ENCODE results near the gene BCL6. TPM values are rescaled to one million over a fixed set of nuclear protein-coding genes. Genes with fewer than 3 reads are reported as not detected.

Gene BCL6
- total RNA-seq, 1 donor, result 40.2 TPM

GRCh38 chr3:187720337-187720670 is 25.0 kb downstream of the BCL6 start:
- Histone ChIP-seq H2AFZ (ENCODE audit: low read length) (no peak overlapping the region), H3K4me1 (ENCODE audit: insufficient read depth, low read length) (no peaks in the 10 kb centered on the region), H3K27ac (ENCODE audit: low read depth, low read length) (no peak overlapping the region), H3K9me3 (ENCODE audit: low read depth, low read length) (no peaks in the 10 kb centered on the region), H3K4me3 (ENCODE audit: insufficient read depth, low read length) (no peak overlapping the region), H3K79me2 (ENCODE audit: insufficient read depth, low read length) (no peaks in the 10 kb centered on the region), H3K27me3 (ENCODE audit: insufficient read depth, low read length) (no peaks in the 10 kb centered on the region), H3K4me2 (ENCODE audit: insufficient read depth, low read length) (no peak overlapping the region), H3K36me3 (ENCODE audit: insufficient read depth, low read length) (peaks cover 35% of the 10 kb centered on the region), H4K20me1 (ENCODE audit: insufficient read depth, low read length) (no peaks in the 10 kb centered on the region)
- no peak for DNase-seq (ENCODE audit: insufficient read length, low spot score, missing footprints)
- TF ChIP-seq CTCF (IDR thresholded peaks at IDR 0.05; ENCODE audit: extremely low read depth, low read depth, low read length), result no peak

- H3K4me2 ChIP-seq (ENCODE audit: insufficient read depth, low read length), result no peak overlapping the region
- H3K9me3 ChIP-seq (ENCODE audit: low read depth, low read length), result no peaks in the 10 kb centered on the region
- peaks cover 30% of the 10 kb centered on the region for H3K36me3 ChIP-seq (ENCODE audit: insufficient read depth, low read length)
- H4K20me1 ChIP-seq (ENCODE audit: insufficient read depth, low read length), result no peaks in the 10 kb centered on the region
- no peak overlapping the region for H3K27ac ChIP-seq (ENCODE audit: low read depth, low read length)
- no peaks in the 10 kb centered on the region for H3K27me3 ChIP-seq (ENCODE audit: insufficient read depth, low read length)
- no peak overlapping the region for H3K4me3 ChIP-seq (ENCODE audit: insufficient read depth, low read length)
- no peaks in the 10 kb centered on the region for H3K4me1 ChIP-seq (ENCODE audit: insufficient read depth, low read length)
- TF ChIP-seq CTCF (IDR thresholded peaks at IDR 0.05; ENCODE audit: extremely low read depth, low read depth, low read length), result no peak
- no peak for DNase-seq (ENCODE audit: insufficient read length, low spot score, missing footprints)
- H2AFZ ChIP-seq (ENCODE audit: low read length), result no peak overlapping the region
- H3K79me2 ChIP-seq (ENCODE audit: insufficient read depth, low read length), result no peaks in the 10 kb centered on the region
Observed at GRCh38 chr3:187719628-187720336, 25.5 kb downstream of the BCL6 start.

GRCh38 chr3:187718802-187719201 is 26.5 kb downstream of the BCL6 start:
- no peak for DNase-seq (ENCODE audit: insufficient read length, low spot score, missing footprints)
- no peaks in the 10 kb centered on the region for H4K20me1 ChIP-seq (ENCODE audit: insufficient read depth, low read length)
- H3K4me2 ChIP-seq (ENCODE audit: insufficient read depth, low read length), result no peak overlapping the region
- peaks cover 2% of the 10 kb centered on the region for H3K4me1 ChIP-seq (ENCODE audit: insufficient read depth, low read length)
- H3K9me3 ChIP-seq (ENCODE audit: low read depth, low read length), result no peaks in the 10 kb centered on the region
- no peak for TF ChIP-seq CTCF (IDR thresholded peaks at IDR 0.05; ENCODE audit: extremely low read depth, low read depth, low read length)
- H3K4me3 ChIP-seq (ENCODE audit: insufficient read depth, low read length), result no peak overlapping the region
- H2AFZ ChIP-seq (ENCODE audit: low read length), result no peak overlapping the region
- no peaks in the 10 kb centered on the region for H3K27me3 ChIP-seq (ENCODE audit: insufficient read depth, low read length)
- H3K79me2 ChIP-seq (ENCODE audit: insufficient read depth, low read length), result no peaks in the 10 kb centered on the region
- peaks cover 20% of the 10 kb centered on the region for H3K36me3 ChIP-seq (ENCODE audit: insufficient read depth, low read length)
- H3K27ac ChIP-seq (ENCODE audit: low read depth, low read length), result no peak overlapping the region

- Histone ChIP-seq H2AFZ (ENCODE audit: low read length) (no peak overlapping the region), H3K79me2 (ENCODE audit: insufficient read depth, low read length) (no peaks in the 10 kb centered on the region), H3K4me1 (ENCODE audit: insufficient read depth, low read length) (peaks cover 4% of the 10 kb centered on the region), H4K20me1 (ENCODE audit: insufficient read depth, low read length) (no peaks in the 10 kb centered on the region), H3K4me2 (ENCODE audit: insufficient read depth, low read length) (no peak overlapping the region), H3K27me3 (ENCODE audit: insufficient read depth, low read length) (no peaks in the 10 kb centered on the region), H3K27ac (ENCODE audit: low read depth, low read length) (no peak overlapping the region), H3K36me3 (ENCODE audit: insufficient read depth, low read length) (peaks cover 9% of the 10 kb centered on the region), H3K9me3 (ENCODE audit: low read depth, low read length) (no peaks in the 10 kb centered on the region), H3K4me3 (ENCODE audit: insufficient read depth, low read length) (no peak overlapping the region)
- no peak for DNase-seq (ENCODE audit: insufficient read length, low spot score, missing footprints)
- no peak for TF ChIP-seq CTCF (IDR thresholded peaks at IDR 0.05; ENCODE audit: extremely low read depth, low read depth, low read length)
Observed at GRCh38 chr3:187717572-187717971, 27.7 kb downstream of the BCL6 start.

Data from osteoblast (primary cell).